Esophagus muscularis mucosa (tissue), 4 donors: ENCODE measurements around the gene MRPL30. TPM values are rescaled to one million over a fixed set of nuclear protein-coding genes. Genes with fewer than 3 reads are reported as not detected.

ENCODE experiments used
- DNase-seq: peaks from one replicate; pipeline ENCODE4 v3.0.0-alpha.2; 2017; ENCODE audit errors: extremely low spot score
- H3K27ac ChIP-seq, 4 donors: fragments of 200-600 bp; sonication (generic); replicated peaks in 1 of 4; 1 replicate in 3 of 4; 2 replicates in 1 of 4; pipeline ENCODE4 v1.5.1; 2016 to 2019; ENCODE audit warnings: mild to moderate bottlenecking in 1 of 4
- H3K27me3 ChIP-seq, 4 donors: fragments of 200-600 bp; sonication (generic); one replicate each; pipeline versions ENCODE4 v1.5.1 to v1.6.0; 2016 to 2019
- H3K36me3 ChIP-seq, 4 donors: fragments of 200-600 bp; sonication (generic); one replicate each; pipeline ENCODE4 v1.5.1; 2016 to 2019
- H3K4me1 ChIP-seq, 4 donors: fragments of 200-600 bp; sonication (generic); one replicate each; pipeline ENCODE4 v1.5.1; 2016 to 2019
- H3K4me3 ChIP-seq, 4 donors: fragments of 200-600 bp; sonication (generic); 1 replicate in 2 of 4; 2 replicates in 2 of 4; pipeline ENCODE4 v1.5.1; 2016 to 2019; ENCODE audit warnings: mild to moderate bottlenecking in 4 of 4, moderate library complexity in 1 of 4
- H3K9me3 ChIP-seq, 4 donors: fragments of 200-600 bp; sonication (generic); 1 replicate in 3 of 4; 2 replicates in 1 of 4; pipeline ENCODE4 v1.5.1; 2016 to 2019
- EP300 ChIP-seq: sonication (generic); formaldehyde crosslinking; IDR thresholded peaks from one replicate; pipeline ENCODE4 v1.6.1; 2017; ENCODE audit warnings: antibody characterized with exemption
- POLR2A ChIP-seq: fragments of 450-650 bp; IDR thresholded peaks from one replicate; pipeline ENCODE4 v1.6.1; 2017; ENCODE audit warnings: antibody characterized with exemption, moderate library complexity, mild to moderate bottlenecking, low read depth
- POLR2AphosphoS5 ChIP-seq, 2 donors: sonication (generic); formaldehyde crosslinking; IDR thresholded peaks; one replicate each; pipeline ENCODE4 v1.6.1; 2017; ENCODE audit warnings: antibody characterized with exemption in 2 of 2
- WGBS: methylation state at CpG from one replicate; pipeline ENCODE4 v1.1.5; 2018; 5-methylcytosine and 5-hydroxymethylcytosine counted together
- intact Hi-C: fragments of 100-400 bp; cut with DNase I; formaldehyde crosslinking; loops from one replicate; pipeline ENCODE4 v1.15.1; 2023
- total RNA-seq, 4 donors: library from RNA; depleted of rRNA; stranded (reverse); fragments of >200 nt; gene quantifications; one replicate each; pipeline versions ENCODE4 v1.1.0 to v1.2.1, GENCODE V29; 2016
- TF ChIP-seq, protein P1 (sequence below), 3 experiments: fragments of 200-600 bp in 2 of 3; fragments of 450-650 bp in 1 of 3; sonication (generic) in 2 of 3; IDR thresholded peaks; one replicate each; pipeline ENCODE4 v1.5.1; 2017 to 2019; ENCODE audit warnings: antibody characterized with exemption in 3 of 3, mild to moderate bottlenecking in 2 of 3, moderate library complexity in 1 of 3

MRPL30 gene
- total RNA-seq, 4 donors from 2014 or later = 20.6 to 23.8 (median 21.6) TPM

DNA sequence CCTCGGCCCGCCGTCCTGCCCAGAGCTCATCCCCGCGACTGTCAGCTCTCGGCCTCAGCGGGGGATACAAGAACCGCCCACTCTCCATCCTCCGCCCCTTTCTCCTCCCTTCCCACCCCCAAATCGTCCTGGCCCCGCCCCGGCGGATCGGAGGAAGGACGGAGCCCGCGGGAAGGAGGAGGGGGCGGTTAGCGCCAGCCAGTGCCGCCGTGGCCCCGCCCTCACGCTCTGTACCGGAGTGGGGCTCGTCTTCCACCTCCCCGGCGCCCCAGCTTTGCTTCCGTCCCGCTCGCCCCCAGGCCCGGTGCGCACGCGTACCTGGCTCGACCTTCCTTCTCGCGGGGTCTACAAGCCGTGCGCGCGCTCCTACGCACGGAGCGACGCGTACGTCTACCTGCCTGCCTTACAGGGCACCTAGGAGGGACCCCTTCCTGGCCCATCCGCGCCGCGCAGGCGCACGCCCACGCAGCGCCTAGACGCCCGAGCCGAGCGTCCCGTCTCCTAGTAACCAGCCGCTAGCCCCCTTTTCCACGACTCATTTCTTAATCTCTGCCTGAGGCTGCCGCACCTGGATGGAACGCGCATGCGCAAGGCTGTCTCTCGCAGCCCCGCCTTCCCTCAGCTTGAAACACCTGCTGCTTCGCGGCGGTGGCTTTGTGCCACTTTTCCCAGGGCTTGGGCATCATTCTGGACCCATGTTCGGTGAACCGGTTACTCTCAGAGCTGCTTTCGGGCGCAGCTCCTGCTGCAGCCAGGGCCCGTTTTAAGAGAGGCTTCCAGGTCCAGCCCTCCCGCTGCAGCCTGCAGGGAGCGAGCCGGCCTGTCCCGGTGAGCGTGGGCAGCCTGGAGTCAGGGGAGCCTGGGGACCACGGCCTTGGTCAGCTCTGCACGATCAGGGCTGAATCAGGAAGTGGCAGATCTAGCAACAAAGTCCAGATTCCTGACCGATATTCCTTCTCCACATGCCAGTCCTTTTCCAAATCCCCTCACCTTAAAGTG is 39.6 kb upstream of the MRPL30 start, which contains the start of gene C2orf15:
Gene C2orf15, plus strand, starts transcription at position 598 of the 999 bp plus-strand sequence. CDS start 8,852 bp downstream, outside the sequence.
- TF ChIP-seq POLR2AphosphoS5 (IDR thresholded peaks at IDR 0.05) (peak; percentile 90 to 93), EP300 (no peak), POLR2A (peak; percentile 46)
- TF ChIP-seq, protein P1, sequence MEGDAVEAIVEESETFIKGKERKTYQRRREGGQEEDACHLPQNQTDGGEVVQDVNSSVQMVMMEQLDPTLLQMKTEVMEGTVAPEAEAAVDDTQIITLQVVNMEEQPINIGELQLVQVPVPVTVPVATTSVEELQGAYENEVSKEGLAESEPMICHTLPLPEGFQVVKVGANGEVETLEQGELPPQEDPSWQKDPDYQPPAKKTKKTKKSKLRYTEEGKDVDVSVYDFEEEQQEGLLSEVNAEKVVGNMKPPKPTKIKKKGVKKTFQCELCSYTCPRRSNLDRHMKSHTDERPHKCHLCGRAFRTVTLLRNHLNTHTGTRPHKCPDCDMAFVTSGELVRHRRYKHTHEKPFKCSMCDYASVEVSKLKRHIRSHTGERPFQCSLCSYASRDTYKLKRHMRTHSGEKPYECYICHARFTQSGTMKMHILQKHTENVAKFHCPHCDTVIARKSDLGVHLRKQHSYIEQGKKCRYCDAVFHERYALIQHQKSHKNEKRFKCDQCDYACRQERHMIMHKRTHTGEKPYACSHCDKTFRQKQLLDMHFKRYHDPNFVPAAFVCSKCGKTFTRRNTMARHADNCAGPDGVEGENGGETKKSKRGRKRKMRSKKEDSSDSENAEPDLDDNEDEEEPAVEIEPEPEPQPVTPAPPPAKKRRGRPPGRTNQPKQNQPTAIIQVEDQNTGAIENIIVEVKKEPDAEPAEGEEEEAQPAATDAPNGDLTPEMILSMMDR (IDR thresholded peaks at IDR 0.05) = no peak
- no peaks in the 10 kb centered on the region for H3K9me3 ChIP-seq
- H3K27me3 ChIP-seq = no peaks in the 10 kb centered on the region
- WGBS = 3% methylated on average over 11 of the region's 84 CpGs
- peak within 1 kb of the TSS; percentile 78 to 89 (median 85) for H3K27ac ChIP-seq
- intact Hi-C loops = no loop called here
- H3K36me3 ChIP-seq = no peaks in the 10 kb centered on the region
- peak; percentile 98 for DNase-seq
- peaks cover 9 to 17% (median 13%) of the 10 kb centered on the region in 4 donors for H3K4me1 ChIP-seq
- H3K4me3 ChIP-seq = peak within 1 kb of the TSS; percentile 72 to 90 (median 80)

DNA sequence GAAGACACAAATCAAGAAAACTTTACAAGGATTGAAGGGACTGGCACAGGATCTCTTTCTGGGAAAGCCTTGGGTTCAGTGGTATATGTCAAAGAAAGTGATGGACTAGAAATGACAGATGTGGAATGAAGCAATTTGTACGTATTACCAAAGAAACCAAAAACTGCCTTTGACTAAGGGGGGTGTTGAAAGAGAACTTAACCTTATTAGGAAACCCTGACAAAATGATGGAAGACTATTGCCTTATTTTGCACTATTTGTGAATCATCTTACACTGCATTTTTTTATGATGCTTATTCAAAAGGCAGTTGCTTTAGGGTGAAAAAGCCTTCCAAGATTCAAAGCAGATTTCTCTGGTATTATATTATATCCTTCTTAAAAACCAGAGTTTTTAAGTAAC is 30.3 kb upstream of the MRPL30 start:
- H3K27me3 ChIP-seq = no peaks in the 10 kb centered on the region
- H3K4me3 ChIP-seq = no peak overlapping the region
- no peaks in the 10 kb centered on the region for H3K9me3 ChIP-seq
- peaks cover 7 to 17% (median 14%) of the 10 kb centered on the region in 4 donors for H3K4me1 ChIP-seq
- no peak for DNase-seq
- no peak overlapping the region for H3K27ac ChIP-seq
- TF ChIP-seq, protein P1 (IDR thresholded peaks at IDR 0.05) = no peak
- TF ChIP-seq POLR2A (no peak), POLR2AphosphoS5 (IDR thresholded peaks at IDR 0.05) (no peak), EP300 (no peak)
- intact Hi-C loops = loop anchor here (10.0 kb wide), 1 partner anchor 184 kb away; the partner anchor contains the start of genes EIF5B and TXNDC9
- 73% methylated on average over 1 of the region's 1 CpG for WGBS
- no peaks in the 10 kb centered on the region for H3K36me3 ChIP-seq

DNA sequence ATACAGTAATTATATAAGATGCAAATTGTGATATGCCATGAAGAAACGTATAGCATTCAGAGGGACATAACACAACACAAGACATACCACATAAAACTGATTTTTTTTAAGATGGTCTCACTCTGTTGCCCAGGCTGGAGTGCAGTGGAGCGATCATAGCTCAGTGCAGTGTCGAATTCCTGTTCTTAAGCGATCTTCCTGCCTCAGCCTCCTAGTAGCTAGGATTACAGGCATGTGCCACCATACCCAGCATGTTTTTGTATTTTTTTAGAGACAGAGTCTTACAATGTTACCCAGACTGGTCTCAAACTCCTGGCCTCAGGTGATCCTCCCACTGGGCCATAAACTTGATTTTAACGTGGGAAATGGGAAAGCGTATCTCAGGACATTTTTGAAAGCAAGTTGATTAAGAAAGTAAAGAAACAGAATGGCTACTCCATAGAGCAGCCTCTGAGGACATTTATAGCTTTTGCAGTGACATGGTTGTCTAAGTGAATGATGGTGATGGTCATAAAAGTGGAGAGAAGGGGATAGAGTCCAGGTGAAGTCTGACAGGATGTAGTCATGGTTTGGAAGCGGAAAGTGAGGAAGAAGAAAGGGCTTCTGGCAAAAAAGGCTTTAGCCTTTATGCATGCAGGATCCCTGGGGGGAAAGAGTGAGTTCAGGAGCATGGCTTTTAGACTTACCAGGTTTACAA is 28.6 kb upstream of the MRPL30 start:
- TF ChIP-seq, protein P1 (IDR thresholded peaks at IDR 0.05) = no peak
- TF ChIP-seq POLR2AphosphoS5 (IDR thresholded peaks at IDR 0.05) (no peak), POLR2A (no peak), EP300 (no peak)
- intact Hi-C loops = loop anchor here (10.0 kb wide), 1 partner anchor 182 kb away; the partner anchor contains the start of genes EIF5B and TXNDC9
- whole genome bisulfite sequencing = 92% methylated on average over 7 of the region's 7 CpGs
- Histone ChIP-seq H3K4me1 (peaks cover 10 to 23% (median 20%) of the 10 kb centered on the region in 4 donors), H3K4me3 (no peak overlapping the region), H3K27ac (no peak overlapping the region), H3K9me3 (no peaks in the 10 kb centered on the region), H3K36me3 (peaks cover 0 to 9% (median 4%) of the 10 kb centered on the region in 4 donors), H3K27me3 (no peaks in the 10 kb centered on the region)
- DNase-seq = no peak

DNA sequence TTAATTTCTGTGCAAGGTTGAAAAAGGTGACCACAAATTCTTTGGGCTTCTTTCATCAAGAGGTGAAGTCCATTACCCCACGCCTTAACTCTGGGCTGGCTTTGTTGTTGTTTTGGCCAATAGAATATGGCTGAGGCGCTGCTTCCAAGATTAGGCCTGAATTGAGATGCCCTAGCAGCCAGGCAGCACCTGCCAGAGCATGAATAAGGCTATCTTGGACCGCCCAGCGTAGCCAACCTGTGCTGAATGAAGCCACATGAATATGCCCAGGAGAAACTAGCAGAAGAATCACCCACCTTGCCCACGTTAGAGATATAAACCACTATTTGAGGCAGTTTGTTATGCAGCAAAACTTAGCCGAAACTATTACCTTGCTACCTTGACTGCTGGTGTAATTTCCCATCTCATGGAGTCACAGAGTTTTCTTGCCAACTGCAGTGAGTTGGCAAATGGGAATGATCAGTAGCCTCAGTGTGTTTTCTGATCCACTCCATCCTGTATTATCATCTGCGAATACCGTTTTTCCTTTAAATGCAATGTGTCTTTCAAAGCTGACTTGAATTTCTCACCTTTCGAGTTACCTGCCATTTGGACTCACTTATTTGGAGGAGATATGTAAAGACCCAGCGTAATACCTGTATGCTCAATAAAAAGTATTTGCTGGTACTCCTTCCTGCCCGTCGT is 26.9 kb upstream of the MRPL30 start:
- peaks cover 10 to 23% (median 20%) of the 10 kb centered on the region in 4 donors for H3K4me1 ChIP-seq
- peak overlapping the region; percentile 65 to 75 (median 70) for H3K4me3 ChIP-seq
- H3K27ac ChIP-seq = peak overlapping the region; percentile 83 to 90 (median 86)
- TF ChIP-seq POLR2AphosphoS5 (IDR thresholded peaks at IDR 0.05) (no peak), POLR2A (no peak), EP300 (no peak)
- TF ChIP-seq, protein P1 (IDR thresholded peaks at IDR 0.05) = no peak
- H3K9me3 ChIP-seq = no peaks in the 10 kb centered on the region
- WGBS = 46% methylated on average over 12 of the region's 12 CpGs
- H3K27me3 ChIP-seq = no peaks in the 10 kb centered on the region
- intact Hi-C loops = loop anchor here (10.0 kb wide), 1 partner anchor 181 kb away; the partner anchor contains the start of genes EIF5B and TXNDC9
- DNase-seq = no peak
- H3K36me3 ChIP-seq = peaks cover 0 to 22% (median 10%) of the 10 kb centered on the region in 4 donors
